A375 (cell line): ENCODE measurements around the gene PDLIM5. TPM values are rescaled to one million over a fixed set of nuclear protein-coding genes. Genes with fewer than 3 reads are reported as not detected.

Source experiments
- total RNA-seq: library from RNA; depleted of rRNA; stranded (reverse); fragments of >200 nt; shearing (Covaris generic); gene quantifications from 2 replicates; pipeline ENCODE4 v1.2.3, GENCODE V29; 2014; rRNA removed

PDLIM5 gene
- total RNA-seq, result 28.0 and 32.2 TPM in 2 replicates

GRCh38 chr4:94451695-94452475 is at the start of gene PDLIM5:
Gene PDLIM5, plus strand, starts transcription at chr4:94451942. Its CDS starts 3,347 bp downstream, at chr4:94455289.

Other genes starting within 250 kb of the PDLIM5 start
- gene SMARCAD1, start 244.1 kb upstream of the PDLIM5 start, total RNA-seq, result 21.5 and 26.0 TPM in 2 replicates
- not detected in 2 replicates for gene HPGDS, start 109.1 kb upstream of the PDLIM5 start, total RNA-seq